GM12878 (cell line): ENCODE measurements around the gene C9orf57. TPM values are rescaled to one million over a fixed set of nuclear protein-coding genes. Genes with fewer than 3 reads are reported as not detected.

Experiments used
- ATAC-seq: fragments of 200-7000 bp; cut with Tn5 transposase; 3 replicates; pipeline ENCODE4 v1.9.1; 2020; ENCODE audit warnings: mild to moderate bottlenecking, moderate library complexity
- BruUV-seq: library from RNA; stranded (reverse); fragments of 400-500 nt; replicated peaks from 2 replicates; lab custom pipeline; 2021; lab: Mats Ljungman, UMichigan
- CTCF ChIA-PET: fragments of 300-600 bp; sonication (Branson Sonifier 250); formaldehyde crosslinking; extraction: SDS; loops from one replicate; lab custom pipeline; 2021; ENCODE audit warnings: inconsistent platforms; lab: Yijun Ruan, JAX
- POLR2A ChIA-PET: fragments of 350-600 bp; formaldehyde crosslinking; extraction: SDS; loops from one replicate; lab custom pipeline; 2021; ENCODE audit warnings: inconsistent platforms; lab: Charles Lee
- RAD21 ChIA-PET: fragments of 300-600 bp; sonication (Branson Sonifier 250); formaldehyde crosslinking; loops from one replicate; lab custom pipeline; 2023; ENCODE audit warnings: antibody characterized with exemption; ENCODE audit not compliant: unreplicated experiment; lab: Charles Lee
- SMC1A ChIA-PET: fragments of 300-600 bp; sonication (Branson Sonifier 250); formaldehyde crosslinking; loops from one replicate; lab custom pipeline; 2023; ENCODE audit not compliant: unreplicated experiment, uncharacterized antibody; lab: Charles Lee
- DNase-seq: peaks from one replicate; pipeline ENCODE4 v3.0.0-alpha.2; 2011; ENCODE audit warnings: low read depth, low spot score
- FAIRE-seq: peaks from 3 replicates; lab custom pipeline; 2011; peaks lifted over from hg19 to GRCh38; lab: Jason Lieb, UNC
- H2AFZ ChIP-seq: 2 replicates; pipeline ENCODE4 v1.6.0; 2011; ENCODE audit warnings: low read depth, low read length, control low read depth; ENCODE audit not compliant: control insufficient read depth
- H3K27ac ChIP-seq: 2 replicates; pipeline ENCODE4 v1.5.1; 2011; ENCODE audit warnings: control low read depth; ENCODE audit not compliant: control insufficient read depth, insufficient read depth
- H3K27me3 ChIP-seq, 2 experiments: replicated peaks in 1 of 2; 2 replicates each; pipeline versions ENCODE4 v1.6.0 to v1.6.1; 2011; ENCODE audit warnings: low read length in 1 of 2; ENCODE audit not compliant: control insufficient read depth in 2 of 2, insufficient read depth in 2 of 2
- H3K36me3 ChIP-seq, 2 experiments: 2 replicates each; pipeline ENCODE4 v1.5.1; 2011; ENCODE audit warnings: low read length in 1 of 2; ENCODE audit not compliant: control insufficient read depth in 2 of 2, insufficient read depth in 2 of 2
- H3K4me1 ChIP-seq: 2 replicates; pipeline ENCODE4 v1.6.1; 2011; ENCODE audit warnings: mild to moderate bottlenecking, low read length, moderate library complexity, mixed read lengths; ENCODE audit not compliant: control insufficient read depth, insufficient read depth
- H3K4me2 ChIP-seq: 2 replicates; pipeline ENCODE4 v1.6.0; 2011; ENCODE audit warnings: control low read depth; ENCODE audit not compliant: control insufficient read depth, insufficient read depth
- H3K4me3 ChIP-seq: fragments of 200-600 bp; sonication (generic); 2 replicates; pipeline ENCODE4 v1.5.1; 2016
- H3K79me2 ChIP-seq: 2 replicates; pipeline ENCODE4 v1.6.0; 2011; ENCODE audit warnings: low read length; ENCODE audit not compliant: control insufficient read depth, insufficient read depth
- H3K9ac ChIP-seq: 2 replicates; pipeline ENCODE4 v1.8.0; 2011; ENCODE audit warnings: low read length, control low read depth, mixed read lengths; ENCODE audit not compliant: control insufficient read depth, insufficient read depth
- H3K9me3 ChIP-seq: replicated peaks from 3 replicates; pipeline ENCODE4 v1.5.1; 2011; ENCODE audit warnings: mild to moderate bottlenecking, low read length; ENCODE audit not compliant: control insufficient read depth, insufficient read depth
- H4K20me1 ChIP-seq: 2 replicates; pipeline ENCODE4 v1.6.0; 2011; ENCODE audit not compliant: control insufficient read depth, insufficient read depth
- BCL11A ChIP-seq: IDR thresholded peaks from 2 replicates; pipeline ENCODE4 v1.6.1; 2011; ENCODE audit warnings: low read depth, low read length
- CBX5 ChIP-seq: sonication (generic); IDR thresholded peaks from 2 replicates; pipeline ENCODE4 v1.6.1; 2016; ENCODE audit warnings: low read depth, moderate library complexity, mild to moderate bottlenecking, inconsistent platforms
- CEBPB ChIP-seq, 2 experiments: fragments of 150-350 bp in 1 of 2; IDR thresholded peaks; 2 replicates each; pipeline ENCODE4 v1.6.1; 2012 to 2014; ENCODE audit warnings: low read depth in 2 of 2, low read length in 2 of 2, borderline replicate concordance in 1 of 2, inconsistent platforms in 1 of 2
- CHD2 ChIP-seq: IDR thresholded peaks from 2 replicates; pipeline ENCODE4 v1.6.1; 2011; ENCODE audit warnings: low read depth, low read length, improper control_type of control experiment, borderline replicate concordance
- EED ChIP-seq: sonication (generic); IDR thresholded peaks from 2 replicates; pipeline ENCODE4 v1.6.1; 2016; ENCODE audit warnings: antibody characterized with exemption, low read depth
- HDAC6 ChIP-seq: fragments of 200-600 bp; sonication (generic); IDR thresholded peaks from one replicate; pipeline ENCODE4 v1.8.0; 2017; ENCODE audit warnings: antibody characterized with exemption; ENCODE audit not compliant: unreplicated experiment
- RAD51 ChIP-seq: fragments of 450-650 bp; IDR thresholded peaks from 2 replicates; pipeline ENCODE4 v1.6.1; 2016; ENCODE audit warnings: moderate library complexity, mild to moderate bottlenecking, inconsistent platforms
- REST ChIP-seq: IDR thresholded peaks from 2 replicates; pipeline ENCODE4 v1.6.1; 2012; ENCODE audit warnings: mild to moderate bottlenecking, low read depth, low read length
- SKIL ChIP-seq: fragments of 450-650 bp; IDR thresholded peaks from 2 replicates; pipeline ENCODE4 v1.6.1; 2017; ENCODE audit warnings: mild to moderate bottlenecking, low read depth, inconsistent platforms; ENCODE audit not compliant: poor library complexity, severe bottlenecking
- SPI1 ChIP-seq: IDR thresholded peaks from 2 replicates; pipeline ENCODE4 v1.6.1; 2011; ENCODE audit warnings: low read depth, mild to moderate bottlenecking, low read length, moderate library complexity, borderline replicate concordance; ENCODE audit not compliant: insufficient read depth
- STAT3 ChIP-seq: IDR thresholded peaks from 2 replicates; pipeline ENCODE4 v1.6.1; 2011; ENCODE audit warnings: low read depth, low read length, improper control_type of control experiment
- SUZ12 ChIP-seq: fragments of 200-600 bp; sonication (generic); IDR thresholded peaks from one replicate; pipeline ENCODE4 v1.6.1; 2018; ENCODE audit warnings: antibody characterized with exemption, mild to moderate bottlenecking; ENCODE audit not compliant: unreplicated experiment
- ZBED1 ChIP-seq: IDR thresholded peaks from 2 replicates; pipeline ENCODE4 v1.6.1; 2016; ENCODE audit warnings: borderline replicate concordance
- ZNF24 ChIP-seq: fragments of 450-650 bp; IDR thresholded peaks from 2 replicates; pipeline ENCODE4 v1.6.1; 2017; ENCODE audit warnings: antibody characterized with exemption, mild to moderate bottlenecking
- WGBS: methylation state at CpG from one replicate; pipeline ENCODE4 v1.1.6; 2016; ENCODE audit warnings: low lambda C conversion rate; ENCODE audit not compliant: insufficient replicate concordance, insufficient coverage; ENCODE audit errors: missing lambda C conversion rate; 5-methylcytosine and 5-hydroxymethylcytosine counted together
- in situ Hi-C: fragments of 300-500 bp; cut with MboI; formaldehyde crosslinking; loops from 9 replicates; pipeline ENCODE4 v1.14.3; 2018; ENCODE audit warnings: mixed read lengths
- intact Hi-C: fragments of 100-400 bp; cut with micrococcal nuclease; formaldehyde crosslinking; loops from one replicate; pipeline ENCODE4 v1.14.2; 2022; ENCODE audit not compliant: unreplicated experiment
- polyA plus RNA-seq, 11 experiments: library from polyadenylated mRNA; depleted of rRNA in 4 of 11; unstranded in 6 of 11; stranded (reverse) in 5 of 11; fragments of >200 nt; fragmentation: Nextera tagmentation in 4 of 11; fragmentation: Illumina TruSeq in 1 of 11; extraction: Ambion mirVana in 4 of 11; extraction: Trizol in 1 of 11; gene quantifications; 1 replicate in 1 of 11; 2 replicates in 10 of 11; pipeline versions ENCODE4 v1.2.1 to v1.2.3, GENCODE V29; 2011 to 2016; ENCODE audit warnings: inconsistent platforms in 2 of 11, missing spikeins in 2 of 11, low read depth in 1 of 11
- total RNA-seq, 4 experiments: library from RNA; depleted of rRNA in 3 of 4; stranded (reverse); fragments of >200 nt in 3 of 4; fragmentation: Illumina TruSeq in 1 of 4; extraction: Trizol in 1 of 4; gene quantifications; 2 replicates each; pipeline versions ENCODE4 v1.2.1 to v1.2.3, GENCODE V29; 2013 to 2021
- TF ChIP-seq, protein P1 (sequence below), 3 experiments: IDR thresholded peaks in 2 of 3; conservative IDR thresholded peaks in 1 of 3; 2 replicates each; pipeline ENCODE4 v1.5.1; 2011; ENCODE audit warnings: low read depth in 3 of 3, low read length in 3 of 3, mild to moderate bottlenecking in 3 of 3, control low read depth in 2 of 3, moderate library complexity in 2 of 3, inconsistent platforms in 1 of 3, mixed read lengths in 1 of 3; ENCODE audit not compliant: control insufficient read depth in 2 of 3, insufficient read depth in 1 of 3; ENCODE audit errors: extremely low read depth in 1 of 3

The C9orf57 gene
- total and polyA plus RNA-seq, 10 of the 15 experiments (the other 5 are each of a cell fraction or from before 2014, with no cell fraction given), result 0.06 to 0.27 TPM; not detected in 8

DNA sequence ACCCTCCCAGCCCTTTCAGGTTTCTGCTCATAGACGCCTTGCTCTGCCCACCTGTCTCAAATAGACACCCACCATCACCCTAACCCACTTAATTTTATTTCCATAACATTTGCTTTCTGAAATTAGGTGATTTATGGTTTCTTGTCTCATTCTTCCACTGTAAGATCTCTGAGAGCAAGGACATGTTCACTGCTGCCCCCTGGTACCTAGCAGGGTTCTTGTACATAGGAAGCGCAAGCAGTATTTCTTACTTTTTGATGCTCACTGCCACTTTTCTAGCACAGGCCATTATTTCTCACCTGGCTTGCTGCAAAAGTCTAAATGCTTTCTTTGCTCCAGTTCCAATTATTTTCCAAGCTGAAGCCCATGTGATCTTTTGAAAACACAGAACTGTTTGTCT, 16.8 kb downstream of the C9orf57 start (continued):
- TF ChIP-seq CEBPB (IDR thresholded peaks at IDR 0.05; ENCODE audit: borderline replicate concordance in 1 of 2, low read depth in 2 of 2, low read length in 2 of 2) (no peak), STAT3 (no peak)

GRCh38 chr9:72042928-72043327, 17.5 kb downstream of the C9orf57 start:
- Histone ChIP-seq H3K27ac (no peak overlapping the region), H3K4me3 (no peak overlapping the region), H3K9ac (no peak overlapping the region), H2AFZ (no peak overlapping the region), H3K4me2 (no peak overlapping the region), H3K4me1 (no peaks in the 10 kb centered on the region; the same call in 1 of the 2 replicates), H3K27me3 (no peaks in the 10 kb centered on the region), H4K20me1 (no peaks in the 10 kb centered on the region), H3K79me2 (no peaks in the 10 kb centered on the region), H3K36me3 (no peaks in the 10 kb centered on the region), H3K9me3 (no peaks in the 10 kb centered on the region)
- BruUV-seq, result no TSS peak
- ChIA-PET RAD21 (interaction anchor here (0.8 to 16.0 kb wide), 2 partner anchors 162 to 234 kb away, joined by 3 to 365 read pairs; no protein-coding TSS in a partner anchor), POLR2A (no interaction called here), SMC1A (no interaction called here), CTCF (interaction anchor here (16.8 kb wide), 1 partner anchor 234 kb away, joined by 470 read pairs; no protein-coding TSS in a partner anchor)
- WGBS, result 52% methylated on average over 3 of the region's 3 CpGs
- in situ Hi-C loops (loop anchor here (5.0 to 10.0 kb wide), 2 partner anchors 549 to 782 kb away; no protein-coding TSS in a partner anchor), intact Hi-C loops (no loop called here)
- ATAC-seq (no peak), DNase-seq (no peak), FAIRE-seq (no peak)
- TF ChIP-seq, protein P1, sequence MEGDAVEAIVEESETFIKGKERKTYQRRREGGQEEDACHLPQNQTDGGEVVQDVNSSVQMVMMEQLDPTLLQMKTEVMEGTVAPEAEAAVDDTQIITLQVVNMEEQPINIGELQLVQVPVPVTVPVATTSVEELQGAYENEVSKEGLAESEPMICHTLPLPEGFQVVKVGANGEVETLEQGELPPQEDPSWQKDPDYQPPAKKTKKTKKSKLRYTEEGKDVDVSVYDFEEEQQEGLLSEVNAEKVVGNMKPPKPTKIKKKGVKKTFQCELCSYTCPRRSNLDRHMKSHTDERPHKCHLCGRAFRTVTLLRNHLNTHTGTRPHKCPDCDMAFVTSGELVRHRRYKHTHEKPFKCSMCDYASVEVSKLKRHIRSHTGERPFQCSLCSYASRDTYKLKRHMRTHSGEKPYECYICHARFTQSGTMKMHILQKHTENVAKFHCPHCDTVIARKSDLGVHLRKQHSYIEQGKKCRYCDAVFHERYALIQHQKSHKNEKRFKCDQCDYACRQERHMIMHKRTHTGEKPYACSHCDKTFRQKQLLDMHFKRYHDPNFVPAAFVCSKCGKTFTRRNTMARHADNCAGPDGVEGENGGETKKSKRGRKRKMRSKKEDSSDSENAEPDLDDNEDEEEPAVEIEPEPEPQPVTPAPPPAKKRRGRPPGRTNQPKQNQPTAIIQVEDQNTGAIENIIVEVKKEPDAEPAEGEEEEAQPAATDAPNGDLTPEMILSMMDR (IDR thresholded peaks at IDR 0.05 in 2 of 3, conservative IDR thresholded peaks at IDR 0.05 in 1 of 3; ENCODE audit: control insufficient read depth in 2 of 3, extremely low read depth in 1 of 3, insufficient read depth in 1 of 3, low read depth in 3 of 3, low read length in 3 of 3), result no peak
- TF ChIP-seq EED (no peak), REST (no peak), ZBED1 (no peak), SPI1 (no peak), CHD2 (no peak), CBX5 (no peak), RAD51 (no peak), SUZ12 (no peak), HDAC6 (no peak), SKIL (no peak), BCL11A (no peak), ZNF24 (no peak)
